GM12892 (cell line): Measurements from ENCODE around the gene TTBK2.

ENCODE experiments used
- POLR2A ChIP-seq: IDR thresholded peaks from 2 replicates; pipeline ENCODE4 v1.6.1; 2011; ENCODE audit warnings: low read depth, low read length, control low read depth
- POLR2AphosphoS5 ChIP-seq: IDR thresholded peaks from 2 replicates; pipeline ENCODE4 v1.6.1; 2011; ENCODE audit warnings: low read depth, low read length, control low read depth
- TAF1 ChIP-seq: IDR thresholded peaks from 2 replicates; pipeline ENCODE4 v1.6.1; 2011; ENCODE audit warnings: low read depth, mild to moderate bottlenecking, control low read depth, low read length, borderline replicate concordance

DNA sequence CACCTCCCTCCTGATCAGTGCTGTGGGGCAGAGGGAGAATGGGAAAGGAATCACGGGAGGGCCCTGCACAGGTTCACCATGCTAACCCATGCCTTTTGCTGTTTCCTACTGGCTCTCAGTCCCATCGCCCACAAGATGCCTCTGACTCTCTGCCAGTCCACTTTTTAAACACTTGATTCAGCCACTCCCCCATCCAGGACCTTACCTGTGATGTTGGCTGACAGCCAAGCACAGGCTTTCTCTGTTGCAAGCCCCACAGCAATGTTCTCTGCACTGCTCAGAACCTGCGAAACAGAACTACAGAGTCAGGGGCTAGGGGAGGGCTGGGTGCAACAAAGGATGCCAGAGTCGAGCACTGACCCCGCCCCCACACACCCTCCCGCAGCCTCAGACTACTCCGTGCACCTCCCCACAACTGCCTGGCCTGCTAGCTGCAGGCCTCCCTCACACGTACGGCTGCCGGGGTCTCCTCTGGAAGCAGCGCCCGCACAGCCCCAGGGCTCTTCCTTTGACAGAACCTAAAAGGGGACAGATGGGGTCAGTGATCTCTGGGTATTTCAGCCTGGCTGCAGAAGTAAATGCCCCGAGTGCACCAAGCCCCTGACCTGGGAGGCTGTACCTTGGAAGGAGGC is 192.7 kb downstream of the TTBK2 start:
- TF ChIP-seq POLR2A (no peak), POLR2AphosphoS5 (no peak), TAF1 (no peak)
